ENCODE results near the gene KIAA0930. TPM values are rescaled to one million over a fixed set of nuclear protein-coding genes. Genes with fewer than 3 reads are reported as not detected.

KIAA0930 gene
- total and polyA plus RNA-seq, 10 donors: 32.6 to 93.1 (median 58.1) TPM

- WGBS, 5 donors: 88 to 95% (median 90%) methylated on average over 18 of the region's 18 CpGs
- Histone ChIP-seq H3K4me3 (peak overlapping the region in 1 of 8 donors; percentile 91), H3K27ac (peak overlapping the region in 1 of 8 donors; percentile 87), H3K27me3 (replicated peaks in 1 of 7) (no peaks in the 10 kb centered on the region), H3K36me3 (peaks cover 0 to 45% (median 0%) of the 10 kb centered on the region in 6 donors), H3K9me3 (no peaks in the 10 kb centered on the region), H3K4me1 (peaks cover 23 to 89% (median 70%) of the 10 kb centered on the region in 6 donors)
- peak; percentile 64 for DNase-seq
- intact Hi-C loops (cut with DNase I; ENCODE audit: low total_unique reads): no loop called here
- no peak for TF ChIP-seq POLR2AphosphoS5 (IDR thresholded peaks at IDR 0.05)
- TF ChIP-seq, protein P1, sequence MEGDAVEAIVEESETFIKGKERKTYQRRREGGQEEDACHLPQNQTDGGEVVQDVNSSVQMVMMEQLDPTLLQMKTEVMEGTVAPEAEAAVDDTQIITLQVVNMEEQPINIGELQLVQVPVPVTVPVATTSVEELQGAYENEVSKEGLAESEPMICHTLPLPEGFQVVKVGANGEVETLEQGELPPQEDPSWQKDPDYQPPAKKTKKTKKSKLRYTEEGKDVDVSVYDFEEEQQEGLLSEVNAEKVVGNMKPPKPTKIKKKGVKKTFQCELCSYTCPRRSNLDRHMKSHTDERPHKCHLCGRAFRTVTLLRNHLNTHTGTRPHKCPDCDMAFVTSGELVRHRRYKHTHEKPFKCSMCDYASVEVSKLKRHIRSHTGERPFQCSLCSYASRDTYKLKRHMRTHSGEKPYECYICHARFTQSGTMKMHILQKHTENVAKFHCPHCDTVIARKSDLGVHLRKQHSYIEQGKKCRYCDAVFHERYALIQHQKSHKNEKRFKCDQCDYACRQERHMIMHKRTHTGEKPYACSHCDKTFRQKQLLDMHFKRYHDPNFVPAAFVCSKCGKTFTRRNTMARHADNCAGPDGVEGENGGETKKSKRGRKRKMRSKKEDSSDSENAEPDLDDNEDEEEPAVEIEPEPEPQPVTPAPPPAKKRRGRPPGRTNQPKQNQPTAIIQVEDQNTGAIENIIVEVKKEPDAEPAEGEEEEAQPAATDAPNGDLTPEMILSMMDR (IDR thresholded peaks at IDR 0.05 in 8 of 11, conservative IDR thresholded peaks at IDR 0.05 in 3 of 11): no peak
- TF ChIP-seq POLR2A (IDR thresholded peaks at IDR 0.05): no peak
These were observed 2.4 kb downstream of the KIAA0930 start for GRCh38 chr22:45238076-45238956.

- Histone ChIP-seq H3K4me1 (peaks cover 23 to 92% (median 75%) of the 10 kb centered on the region in 6 donors), H3K27ac (peak overlapping the region in 2 of 8 donors; percentile 81 to 89), H3K36me3 (peaks cover 0 to 55% (median 0%) of the 10 kb centered on the region in 6 donors), H3K9me3 (no peaks in the 10 kb centered on the region), H3K27me3 (replicated peaks in 1 of 7) (no peaks in the 10 kb centered on the region), H3K4me3 (no peak overlapping the region)
- intact Hi-C loops (cut with DNase I; ENCODE audit: low total_unique reads): no loop called here
- DNase-seq: peak; percentile 69
- TF ChIP-seq, protein P1 (IDR thresholded peaks at IDR 0.05 in 8 of 11, conservative IDR thresholded peaks at IDR 0.05 in 3 of 11): no peak
- 80 to 89% (median 87%) methylated on average over 11 to 15 of the region's 15 CpGs for WGBS, 5 donors
These were observed 3.4 kb downstream of the KIAA0930 start for GRCh38 chr22:45237065-45237990.

DNA sequence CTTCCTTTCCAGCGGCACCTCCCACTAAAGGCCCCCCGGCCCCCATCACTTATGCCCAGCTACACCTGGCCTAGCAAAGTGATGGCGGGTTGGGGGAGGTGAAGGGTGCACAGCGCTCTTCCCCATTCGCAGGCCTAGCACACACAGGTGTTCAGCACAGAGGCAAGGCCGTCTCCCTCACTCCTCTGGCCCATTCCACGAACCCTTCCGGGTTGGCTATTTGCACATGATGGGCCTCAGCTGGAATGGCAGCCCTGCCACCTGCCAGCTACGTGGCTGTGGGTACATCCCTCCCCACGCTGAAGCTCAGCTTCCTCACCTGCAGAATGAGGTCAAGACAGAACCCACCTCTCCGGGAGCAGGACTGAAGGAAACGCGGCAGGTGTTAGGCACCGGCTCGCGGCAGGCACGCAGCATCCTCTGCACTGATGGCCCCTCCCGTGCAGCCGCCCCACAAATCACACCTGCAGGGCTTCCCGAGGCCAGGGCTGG, 4.8 kb downstream of the KIAA0930 start:
- WGBS, 5 donors: 58 to 70% (median 67%) methylated on average over 15 to 20 of the region's 20 CpGs
- no peaks in the 10 kb centered on the region for H3K9me3 ChIP-seq
- peak overlapping the region in 3 of 8 donors; percentile 21 to 57 (median 30) for H3K4me3 ChIP-seq
- no peaks in the 10 kb centered on the region for H3K27me3 ChIP-seq (replicated peaks in 1 of 7)
- intact Hi-C loops (cut with DNase I; ENCODE audit: low total_unique reads): no loop called here
- DNase-seq: peak; percentile 79
- H3K27ac ChIP-seq: peak overlapping the region in 6 of 8 donors; percentile 40 to 89 (median 80)
- peaks cover 23 to 96% (median 71%) of the 10 kb centered on the region in 6 donors for H3K4me1 ChIP-seq
- TF ChIP-seq, protein P1 (IDR thresholded peaks at IDR 0.05 in 8 of 11, conservative IDR thresholded peaks at IDR 0.05 in 3 of 11): no peak
- TF ChIP-seq POLR2AphosphoS5 (IDR thresholded peaks at IDR 0.05): peak in 2 of 3 donors; percentile 46 to 60
- no peak for TF ChIP-seq POLR2A (IDR thresholded peaks at IDR 0.05)
- peaks cover 0 to 58% (median 0%) of the 10 kb centered on the region in 6 donors for H3K36me3 ChIP-seq

Data from spleen (tissue), 11 donors.